HG02623 (cell line): ENCODE measurements around the gene SYTL5.
"Not testable (repeated sequence)": the region's sequence is repeated elsewhere in the genome, so short reads cannot be mapped to it uniquely, and the experiment has no call there.

Experiments used
- ATAC-seq: cut with Tn5 transposase; IDR thresholded peaks from one replicate; pipeline ENCODE4 v1.9.1; 2021; ENCODE audit warnings: moderate library complexity; ENCODE audit not compliant: unreplicated experiment

The SYTL5 gene

GRCh38 chrX:38006291-38006690 lies at the start of gene SYTL5:
TSS of gene SYTL5 (plus strand) at chrX:38006553. CDS start at chrX:38033890, 27,337 bp downstream.
- ATAC-seq = no peak

DNA sequence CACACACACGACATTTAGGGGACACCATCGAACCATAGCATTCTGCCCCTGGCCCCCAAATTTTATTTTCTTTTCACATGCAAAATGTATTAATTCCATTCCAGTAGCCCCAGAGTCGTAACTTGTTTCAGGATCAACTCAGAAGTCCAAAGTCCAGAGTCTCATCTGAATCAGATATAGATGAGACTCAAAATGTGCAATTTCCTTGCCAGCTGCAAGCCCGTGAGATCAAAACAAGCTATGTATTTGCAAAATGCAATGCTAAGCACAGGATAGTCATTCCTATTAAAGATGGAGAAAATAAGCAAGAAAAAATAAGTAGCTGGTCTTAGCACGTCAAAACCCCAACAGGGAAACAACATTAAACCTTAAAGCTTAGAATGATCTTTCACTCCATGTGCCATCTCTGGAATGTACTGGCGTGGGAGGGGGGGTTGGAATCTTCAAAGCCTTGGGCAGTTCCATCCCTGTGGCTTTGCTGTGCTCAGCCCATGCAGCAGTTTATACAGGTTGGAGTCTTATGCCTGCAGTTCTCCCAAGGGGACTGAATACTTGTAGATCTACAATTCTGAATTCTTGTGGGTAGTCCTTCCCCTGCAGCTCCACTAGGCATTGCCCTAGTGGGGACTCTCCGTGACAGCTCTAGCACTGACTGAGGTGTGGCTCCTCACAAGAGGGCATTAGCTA lies 47.7 kb upstream of the SYTL5 start:
- no peak for ATAC-seq

DNA sequence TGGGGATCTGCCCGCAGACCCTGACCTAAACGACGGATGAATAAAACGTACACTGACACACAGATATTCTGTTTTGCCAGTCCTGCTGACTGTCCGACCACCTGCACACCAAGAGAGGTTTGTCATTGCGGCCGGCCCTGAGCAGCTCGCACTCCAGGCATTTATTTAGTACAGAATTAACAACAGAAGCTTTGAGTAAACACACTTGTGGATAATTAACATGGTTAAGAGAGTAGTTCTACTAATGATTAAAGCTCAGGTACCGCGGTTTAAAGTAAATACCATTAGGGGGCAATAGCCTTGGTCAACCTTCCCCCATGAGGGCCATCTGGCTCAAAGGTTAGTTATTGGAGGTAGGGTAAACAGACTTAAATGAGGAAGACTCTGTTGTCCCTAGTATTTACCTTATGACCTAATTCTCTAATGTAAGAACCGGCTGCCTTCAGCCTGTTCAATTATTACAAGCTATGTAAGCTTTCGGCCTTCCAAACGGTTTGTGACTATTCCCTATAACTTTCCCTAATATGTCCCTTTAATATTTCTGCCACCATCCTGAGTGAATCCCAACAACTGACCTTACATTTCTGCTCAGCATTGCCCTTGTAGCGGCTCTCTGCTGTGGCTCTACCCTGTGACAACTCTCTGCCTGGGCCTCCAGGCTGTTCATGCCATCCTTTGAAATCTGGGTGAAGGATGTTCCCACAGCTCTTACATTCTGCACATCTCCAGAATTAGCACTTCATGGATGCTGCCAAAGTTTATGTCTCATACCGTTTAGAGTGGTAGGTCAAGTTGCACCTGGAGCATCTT lies 46.9 kb upstream of the SYTL5 start:
- no peak for ATAC-seq

- ATAC-seq = no peak
Observed at GRCh38 chrX:37961118-37961517, 45.2 kb upstream of the SYTL5 start.

DNA sequence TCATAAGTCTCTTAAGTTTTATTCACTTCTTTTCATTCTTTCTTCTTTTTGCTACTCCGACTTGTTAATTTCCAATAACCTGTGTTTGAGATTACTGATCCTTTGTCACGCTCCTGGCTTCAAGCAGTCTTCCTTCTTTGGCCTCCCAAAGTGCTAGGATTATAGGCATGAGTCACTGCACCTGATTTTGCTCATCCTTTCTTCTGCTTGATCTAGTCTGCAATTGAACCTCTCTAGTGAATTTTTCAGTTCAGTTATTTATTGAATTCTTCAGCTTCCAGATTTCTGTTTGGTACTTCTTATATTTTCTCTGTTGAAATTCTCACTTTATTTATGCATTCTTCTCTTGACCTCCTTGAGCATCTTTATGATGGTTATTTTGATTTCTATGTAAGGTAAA lies 38.6 kb upstream of the SYTL5 start:
- no peak for ATAC-seq

DNA sequence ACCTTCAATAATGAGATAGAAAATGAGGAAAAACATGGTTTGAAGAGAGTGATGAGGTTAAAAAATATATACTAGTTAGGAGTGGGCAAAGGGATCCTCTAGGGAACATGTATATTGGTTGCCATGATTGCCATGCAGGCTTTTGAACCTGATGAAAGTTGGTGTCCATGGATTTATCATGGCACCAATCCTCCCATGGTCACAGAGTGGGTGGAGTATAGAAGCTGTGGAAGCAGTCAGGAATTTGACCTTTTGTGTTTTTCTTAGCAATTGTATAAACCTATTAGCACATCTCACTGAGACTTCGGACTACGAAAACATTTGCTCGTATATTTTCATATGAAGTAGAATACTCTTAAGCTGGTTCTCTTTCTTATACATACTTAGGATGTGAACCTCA lies 30.9 kb upstream of the SYTL5 start:
- ATAC-seq = no peak

DNA sequence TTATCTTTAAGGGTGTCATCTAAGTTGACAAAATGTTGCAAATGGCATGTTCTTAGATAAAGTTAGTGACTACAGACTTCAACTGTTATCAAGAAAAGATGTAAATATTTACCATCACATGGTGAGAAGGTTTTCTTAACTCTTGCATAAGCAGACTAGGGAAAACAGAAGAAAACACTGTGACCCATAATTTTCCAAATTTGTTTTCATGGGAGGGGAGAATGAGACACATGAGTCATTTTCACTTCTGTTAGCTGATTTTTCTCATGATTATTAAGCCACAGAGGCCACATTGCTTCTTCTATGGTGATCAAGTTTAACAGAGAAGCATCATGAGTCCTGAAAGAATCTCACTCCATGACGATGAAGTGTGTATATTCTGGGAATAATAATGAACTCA lies 30.2 kb upstream of the SYTL5 start:
- ATAC-seq = no peak

DNA sequence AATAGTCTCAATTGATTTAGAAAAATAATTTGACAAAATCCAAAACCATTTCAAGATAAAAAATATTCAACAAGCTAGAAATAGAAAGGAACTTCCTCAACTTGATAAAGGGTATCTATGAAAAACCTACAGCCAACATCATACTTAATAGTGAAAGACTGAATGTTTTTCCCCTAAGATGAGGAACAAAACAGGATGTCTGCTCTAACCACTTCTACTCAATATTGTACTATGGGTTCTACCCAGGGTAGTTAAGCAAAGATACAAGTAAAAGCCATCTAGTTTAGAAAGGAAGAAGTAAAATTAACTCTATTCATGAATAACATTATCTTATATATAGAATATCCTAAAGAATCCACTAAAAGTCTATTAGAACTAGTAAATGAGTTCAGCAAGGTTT lies 21.5 kb upstream of the SYTL5 start:
- ATAC-seq = no peak

GRCh38 chrX:37986893-37987292 lies 19.5 kb upstream of the SYTL5 start:
- no peak for ATAC-seq

DNA sequence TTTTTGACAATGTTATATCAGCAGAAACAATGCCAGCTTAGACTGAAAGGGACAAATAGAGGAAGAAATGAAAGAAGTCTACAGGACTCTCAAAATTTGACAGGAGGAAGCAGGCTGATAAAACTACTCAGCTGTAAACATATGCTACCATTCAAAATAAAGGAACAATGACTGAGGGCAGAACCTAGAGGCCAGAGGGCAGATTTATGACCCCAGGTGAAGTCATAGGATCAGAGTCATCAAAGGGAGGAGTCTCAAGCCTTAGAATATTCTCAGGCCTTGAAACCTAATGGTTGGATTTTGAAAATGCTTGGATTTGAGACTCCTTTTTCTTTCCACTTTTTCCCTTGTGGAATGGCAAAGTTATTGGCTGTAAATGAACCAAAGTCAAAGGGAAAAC lies 17.0 kb upstream of the SYTL5 start:
- ATAC-seq = no peak

- ATAC-seq = not testable (repeated sequence)
Observed at GRCh38 chrX:37991303-37991702, 15.1 kb upstream of the SYTL5 start.

DNA sequence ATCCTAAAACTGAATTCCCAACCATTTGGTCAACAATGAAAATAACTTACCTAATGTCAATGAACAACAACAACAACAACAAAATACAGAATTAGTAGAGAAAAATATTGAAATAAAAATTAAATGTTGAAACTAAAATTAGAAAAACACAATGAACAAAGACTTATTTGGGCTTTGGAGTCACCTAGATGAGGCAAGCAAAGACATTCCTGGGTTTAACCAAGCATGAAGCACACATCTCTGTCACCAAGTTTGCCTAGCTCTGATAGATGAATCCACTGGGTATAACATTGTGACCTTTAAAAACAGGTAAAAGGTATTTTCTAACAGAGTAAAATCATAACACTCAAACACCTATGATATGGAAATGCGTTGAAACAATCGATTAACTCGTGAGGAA lies 13.2 kb upstream of the SYTL5 start:
- no peak for ATAC-seq

DNA sequence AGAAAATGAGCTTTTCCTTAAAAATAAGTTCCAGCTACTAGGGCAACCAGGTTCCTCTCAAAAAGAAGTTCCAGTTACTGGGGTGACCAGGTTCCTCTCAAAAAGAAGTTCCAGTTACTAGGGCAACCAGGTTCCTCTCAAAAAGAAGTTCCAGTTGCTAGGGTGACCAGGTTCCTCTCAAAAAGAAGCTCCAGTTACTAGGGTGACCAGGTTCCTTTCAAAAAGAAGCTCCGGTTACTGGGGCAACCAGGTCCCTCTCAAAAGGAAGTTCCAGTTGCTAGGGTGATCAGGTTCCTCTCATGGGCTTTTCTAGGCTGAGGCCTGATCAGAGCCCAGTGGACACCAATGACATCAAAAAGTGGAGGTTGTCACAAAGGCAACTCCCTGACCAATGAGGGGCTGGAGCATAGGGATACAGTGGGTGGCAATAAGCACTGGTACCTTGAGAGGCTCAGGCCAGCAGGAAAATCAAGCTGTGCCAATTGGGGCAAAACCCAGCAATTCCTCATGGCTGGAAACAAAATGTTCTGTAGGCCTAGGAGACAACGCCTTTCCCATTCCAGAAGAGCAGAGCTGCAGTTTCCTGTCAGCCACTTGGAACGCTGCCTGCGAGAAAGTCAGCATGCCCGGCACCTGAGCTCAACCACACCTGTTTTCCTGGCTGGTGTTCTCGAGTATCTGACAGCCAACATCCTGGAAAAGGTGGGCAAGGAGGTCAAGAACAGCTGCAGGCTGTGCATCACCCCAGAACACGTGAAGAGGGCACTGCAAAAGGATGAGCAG lies 12.3 kb upstream of the SYTL5 start:
- no peak for ATAC-seq

- ATAC-seq = no peak
Observed at GRCh38 chrX:37995428-37995827, 10.9 kb upstream of the SYTL5 start.

DNA sequence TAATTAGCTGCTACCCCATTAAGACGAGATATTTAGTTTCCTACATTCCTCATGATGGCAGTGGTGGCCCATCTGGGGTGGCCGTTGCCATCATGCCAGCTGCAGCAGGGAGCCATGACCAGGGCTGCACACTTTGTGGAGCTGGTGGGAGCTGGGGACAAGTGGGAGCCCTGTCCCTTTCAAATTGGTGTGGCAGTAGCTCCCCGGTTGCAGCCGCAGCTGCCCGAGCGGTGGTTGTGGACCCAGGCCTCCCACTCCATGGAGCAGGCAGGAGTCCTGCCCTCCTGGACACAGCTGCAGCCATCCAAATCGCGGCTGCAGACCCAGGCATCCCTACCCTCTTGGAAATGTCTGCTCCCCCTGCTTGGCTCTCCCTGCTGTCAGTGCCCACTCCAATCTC lies 9.3 kb upstream of the SYTL5 start:
- ATAC-seq = no peak

- no peak for ATAC-seq
Observed at GRCh38 chrX:37998586-37999262, 7.6 kb upstream of the SYTL5 start.

GRCh38 chrX:38000706-38001105 lies 5.6 kb upstream of the SYTL5 start:
- ATAC-seq = no peak

- no peak for ATAC-seq
Observed at GRCh38 chrX:38004046-38004445, 2.3 kb upstream of the SYTL5 start.

- ATAC-seq = no peak
Observed at GRCh38 chrX:38006778-38007177, 425 bp downstream of the SYTL5 start.

- no peak for ATAC-seq
Observed at GRCh38 chrX:38008658-38009057, 2.3 kb downstream of the SYTL5 start.

GRCh38 chrX:38009641-38010040 lies 3.3 kb downstream of the SYTL5 start:
- ATAC-seq = no peak
